K562 treated with DMSO at 1 percent for 24 hours (cell line): Measurements from ENCODE around the gene POF1B. TPM values are rescaled to one million over a fixed set of nuclear protein-coding genes. Genes with fewer than 3 reads are reported as not detected.

Experiments used
- total RNA-seq: library from RNA; unstranded; fragments of 300-600 nt; gene quantifications from 2 replicates; pipeline ENCODE4 v1.2.3, GENCODE V29; 2022; ENCODE audit warnings: low read depth; ENCODE audit not compliant: insufficient read depth

Gene POF1B, protein sequence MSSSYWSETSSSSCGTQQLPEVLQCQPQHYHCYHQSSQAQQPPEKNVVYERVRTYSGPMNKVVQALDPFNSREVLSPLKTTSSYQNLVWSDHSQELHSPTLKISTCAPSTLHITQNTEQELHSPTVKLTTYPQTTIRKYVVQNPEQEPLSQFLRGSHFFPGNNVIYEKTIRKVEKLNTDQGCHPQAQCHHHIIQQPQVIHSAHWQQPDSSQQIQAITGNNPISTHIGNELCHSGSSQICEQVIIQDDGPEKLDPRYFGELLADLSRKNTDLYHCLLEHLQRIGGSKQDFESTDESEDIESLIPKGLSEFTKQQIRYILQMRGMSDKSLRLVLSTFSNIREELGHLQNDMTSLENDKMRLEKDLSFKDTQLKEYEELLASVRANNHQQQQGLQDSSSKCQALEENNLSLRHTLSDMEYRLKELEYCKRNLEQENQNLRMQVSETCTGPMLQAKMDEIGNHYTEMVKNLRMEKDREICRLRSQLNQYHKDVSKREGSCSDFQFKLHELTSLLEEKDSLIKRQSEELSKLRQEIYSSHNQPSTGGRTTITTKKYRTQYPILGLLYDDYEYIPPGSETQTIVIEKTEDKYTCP
- total RNA-seq, result not detected in 2 replicates

GRCh38 chrX:85379174-85379907, at the start of gene POF1B:
Gene POF1B (minus strand): TSS chrX:85379665. CDS start chrX:85379454, 211 bp downstream.

DNA sequence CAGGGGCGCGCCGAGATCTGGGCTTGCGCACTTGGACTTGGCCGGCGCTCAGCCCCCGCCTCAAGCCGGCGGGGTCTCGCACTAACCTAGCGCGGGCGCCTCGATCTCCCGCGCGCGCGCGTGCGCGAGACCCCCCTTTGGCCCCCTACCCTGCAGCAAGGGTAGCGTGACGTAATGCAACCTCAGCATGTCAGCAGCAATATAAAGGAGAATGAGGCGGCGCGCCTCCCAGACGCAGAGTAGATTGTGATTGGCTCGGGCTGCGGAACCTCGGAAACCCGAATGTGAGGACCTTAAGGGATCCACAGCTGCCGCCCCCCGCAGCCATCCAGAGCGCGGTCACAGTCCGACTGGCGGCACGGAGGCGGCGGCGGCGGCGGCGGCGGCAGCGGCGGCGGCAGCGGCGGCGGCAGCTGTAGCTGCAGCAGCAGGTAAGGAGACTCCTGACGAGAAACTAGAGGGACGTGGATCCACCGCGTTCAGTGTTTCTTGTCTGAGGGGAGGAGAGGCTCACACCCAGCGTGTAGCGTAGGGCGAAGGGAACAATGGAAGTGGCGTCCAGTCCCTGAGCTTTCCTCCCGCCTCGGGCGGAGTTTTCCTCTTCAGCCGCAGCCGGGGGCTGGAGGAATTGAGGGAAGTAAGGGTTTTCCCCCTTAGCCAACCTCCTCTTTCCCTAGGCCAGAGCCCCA, 135.6 kb downstream of the POF1B start, which contains the start of the genes SATL1 and ZNF711:
SATL1 (minus strand) TSS at position 19 of the 689 bp plus-strand sequence. CDS start 134,811 bp downstream, outside the sequence.
ZNF711 (plus strand) TSS at position 231 of the 689 bp plus-strand sequence. CDS start 3,582 bp downstream, outside the sequence.

Other genes starting within 250 kb of the POF1B start
- not detected in 2 replicates for gene SATL1, start 135.9 kb downstream of the POF1B start, total RNA-seq
- gene ZNF711, start 135.7 kb downstream of the POF1B start, total RNA-seq, result 3.6 and 3.9 TPM in 2 replicates